Type B pancreatic cell (in vitro differentiated cells): ENCODE results near the gene STK11IP. TPM values are rescaled to one million over a fixed set of nuclear protein-coding genes. Genes with fewer than 3 reads are reported as not detected.

ENCODE experiments used
- DNase-seq: peaks from one replicate; pipeline ENCODE4 v3.0.0; 2021; ENCODE audit warnings: mixed read lengths; ENCODE audit not compliant: unreplicated experiment; ENCODE audit errors: extremely low spot score
- H3K27ac Mint-ChIP-seq: 2 replicates; pipeline ENCODE4 v1.8.0; 2021; ENCODE audit warnings: mild to moderate bottlenecking, mixed read lengths
- H3K27me3 Mint-ChIP-seq: 2 replicates; pipeline ENCODE4 v1.8.0; 2021; ENCODE audit warnings: mixed read lengths
- H3K36me3 Mint-ChIP-seq: 2 replicates; pipeline ENCODE4 v1.8.0; 2021; ENCODE audit warnings: mixed read lengths
- H3K4me1 Mint-ChIP-seq: one replicate; pipeline ENCODE4 v1.8.0; 2021; ENCODE audit warnings: mixed read lengths; ENCODE audit not compliant: unreplicated experiment
- H3K4me3 Mint-ChIP-seq: 2 replicates; pipeline ENCODE4 v1.8.0; 2021; ENCODE audit warnings: mild to moderate bottlenecking, mixed read lengths
- H3K9me3 Mint-ChIP-seq: 2 replicates; pipeline ENCODE4 v1.8.0; 2021; ENCODE audit warnings: mixed read lengths
- total RNA-seq: library from RNA; stranded (reverse); gene quantifications from 2 replicates; pipeline ENCODE4 v1.2.1, GENCODE V29; 2021; ENCODE audit warnings: low replicate concordance
- TF ChIP-seq, protein P1 (sequence below): fragments of 200-600 bp; sonication (generic); conservative IDR thresholded peaks from 2 replicates; pipeline ENCODE4 v1.5.0; 2021; ENCODE audit warnings: antibody characterized with exemption, mild to moderate bottlenecking

The STK11IP gene
- total RNA-seq, 1 donor from 2014 or later: 42.5 TPM

DNA sequence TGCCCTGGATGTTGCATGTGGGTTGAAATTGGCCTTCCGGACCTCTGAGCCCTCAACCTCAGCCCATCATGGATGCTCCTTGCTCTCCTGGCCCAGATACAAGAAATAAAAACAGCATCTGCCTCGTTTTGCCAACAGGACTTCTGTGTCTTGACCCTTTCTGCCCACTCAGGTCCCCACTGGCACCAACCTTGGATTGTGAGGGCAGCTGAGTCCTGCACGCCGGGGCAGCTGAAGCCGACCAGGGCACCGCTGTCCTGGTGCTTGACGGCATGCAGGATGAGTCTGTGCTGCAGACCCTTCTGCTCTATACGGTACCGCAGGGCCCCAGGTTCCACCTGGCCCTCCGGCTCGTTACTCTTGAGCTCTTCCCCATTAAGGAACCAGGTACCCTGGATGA, 31.0 kb upstream of the STK11IP start:
- Mint-ChIP-seq H3K4me1 (peaks cover 13% of the 10 kb centered on the region), H3K4me3 (no peak overlapping the region), H3K27ac (no peak overlapping the region), H3K9me3 (no peaks in the 10 kb centered on the region), H3K36me3 (peaks cover 20% of the 10 kb centered on the region), H3K27me3 (no peaks in the 10 kb centered on the region)
- TF ChIP-seq, protein P1, sequence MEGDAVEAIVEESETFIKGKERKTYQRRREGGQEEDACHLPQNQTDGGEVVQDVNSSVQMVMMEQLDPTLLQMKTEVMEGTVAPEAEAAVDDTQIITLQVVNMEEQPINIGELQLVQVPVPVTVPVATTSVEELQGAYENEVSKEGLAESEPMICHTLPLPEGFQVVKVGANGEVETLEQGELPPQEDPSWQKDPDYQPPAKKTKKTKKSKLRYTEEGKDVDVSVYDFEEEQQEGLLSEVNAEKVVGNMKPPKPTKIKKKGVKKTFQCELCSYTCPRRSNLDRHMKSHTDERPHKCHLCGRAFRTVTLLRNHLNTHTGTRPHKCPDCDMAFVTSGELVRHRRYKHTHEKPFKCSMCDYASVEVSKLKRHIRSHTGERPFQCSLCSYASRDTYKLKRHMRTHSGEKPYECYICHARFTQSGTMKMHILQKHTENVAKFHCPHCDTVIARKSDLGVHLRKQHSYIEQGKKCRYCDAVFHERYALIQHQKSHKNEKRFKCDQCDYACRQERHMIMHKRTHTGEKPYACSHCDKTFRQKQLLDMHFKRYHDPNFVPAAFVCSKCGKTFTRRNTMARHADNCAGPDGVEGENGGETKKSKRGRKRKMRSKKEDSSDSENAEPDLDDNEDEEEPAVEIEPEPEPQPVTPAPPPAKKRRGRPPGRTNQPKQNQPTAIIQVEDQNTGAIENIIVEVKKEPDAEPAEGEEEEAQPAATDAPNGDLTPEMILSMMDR: no peak
- DNase-seq: no peak

DNA sequence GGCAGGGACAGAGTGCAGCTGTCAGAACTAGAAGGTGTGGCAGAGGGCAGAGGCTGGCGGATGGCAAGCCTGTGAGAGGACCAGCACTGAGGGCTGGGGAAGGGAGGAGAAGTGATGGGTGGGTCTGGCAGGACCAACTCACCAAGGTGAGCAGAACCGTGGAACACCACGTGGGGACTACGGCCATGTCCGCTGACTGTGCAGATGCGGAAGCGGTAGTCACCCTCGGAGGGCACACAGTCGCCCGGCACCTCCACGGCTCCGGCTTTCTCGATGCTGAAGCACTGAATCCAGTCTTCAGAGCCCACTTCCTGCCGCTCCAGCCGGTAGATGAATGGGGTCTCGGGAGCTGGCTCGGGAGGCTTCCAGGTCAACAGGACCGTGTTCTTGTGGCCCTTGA, 30.5 kb upstream of the STK11IP start:
- no peak overlapping the region for H3K27ac Mint-ChIP-seq
- H3K36me3 Mint-ChIP-seq: peaks cover 20% of the 10 kb centered on the region
- H3K4me1 Mint-ChIP-seq: peaks cover 16% of the 10 kb centered on the region
- TF ChIP-seq, protein P1: no peak
- no peaks in the 10 kb centered on the region for H3K27me3 Mint-ChIP-seq
- H3K9me3 Mint-ChIP-seq: no peaks in the 10 kb centered on the region
- no peak overlapping the region for H3K4me3 Mint-ChIP-seq
- no peak for DNase-seq

DNA sequence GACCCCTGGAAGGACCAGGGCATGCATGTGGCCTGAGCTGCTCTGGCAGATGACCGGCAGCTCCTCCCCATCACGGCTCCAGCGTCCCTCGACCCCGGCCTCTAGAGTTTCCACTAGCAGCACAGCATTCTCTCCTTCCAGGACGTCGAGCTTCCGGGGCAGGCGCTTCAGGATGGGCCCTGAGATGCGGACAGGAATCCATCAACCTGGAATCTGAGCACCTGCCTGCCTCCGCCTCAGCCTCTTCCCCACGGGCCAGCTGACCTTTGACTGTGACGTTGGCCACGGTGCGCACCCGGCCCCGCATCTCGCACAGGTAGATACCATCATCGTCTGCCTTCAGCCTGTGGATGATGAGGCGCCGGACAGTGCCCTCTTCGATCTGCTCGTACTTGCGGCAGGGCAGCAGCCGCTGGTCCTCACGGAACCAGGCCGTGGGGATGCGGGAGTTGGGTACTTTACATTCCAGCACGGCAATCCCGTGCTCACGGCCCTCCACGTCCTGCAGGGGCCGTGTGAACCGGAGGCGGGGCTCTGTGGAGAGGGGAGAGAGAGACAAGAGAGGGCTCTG, 29.8 kb upstream of the STK11IP start:
- no peak overlapping the region for H3K27ac Mint-ChIP-seq
- H3K4me1 Mint-ChIP-seq: peaks cover 17% of the 10 kb centered on the region
- no peak overlapping the region for H3K4me3 Mint-ChIP-seq
- TF ChIP-seq, protein P1: no peak
- no peaks in the 10 kb centered on the region for H3K9me3 Mint-ChIP-seq
- no peaks in the 10 kb centered on the region for H3K27me3 Mint-ChIP-seq
- peaks cover 20% of the 10 kb centered on the region for H3K36me3 Mint-ChIP-seq
- DNase-seq: no peak

DNA sequence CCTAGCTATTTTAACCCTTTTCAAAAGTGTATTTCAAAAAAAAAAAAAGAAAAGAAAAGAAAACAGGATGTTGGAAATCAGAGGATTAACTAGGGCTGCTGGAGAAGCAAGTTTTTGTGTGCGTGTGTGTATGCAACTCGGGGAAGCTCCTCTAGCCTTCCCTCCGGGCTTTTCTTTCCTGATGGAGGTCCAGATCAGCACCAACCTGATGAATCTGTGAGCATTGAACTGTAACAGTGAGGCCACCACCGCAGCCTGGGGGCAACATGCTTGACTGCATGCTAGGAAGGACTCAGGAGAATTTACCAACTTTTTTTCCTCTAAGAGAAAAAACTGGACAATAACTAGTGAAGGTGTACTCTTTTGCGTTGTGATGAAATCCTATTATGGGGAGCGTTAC, 28.6 kb upstream of the STK11IP start:
- peak overlapping the region; percentile 57 for H3K27ac Mint-ChIP-seq
- peak overlapping the region; percentile 79 for H3K4me3 Mint-ChIP-seq
- H3K4me1 Mint-ChIP-seq: peaks cover 17% of the 10 kb centered on the region
- H3K9me3 Mint-ChIP-seq: no peaks in the 10 kb centered on the region
- H3K36me3 Mint-ChIP-seq: peaks cover 20% of the 10 kb centered on the region
- no peak for DNase-seq
- TF ChIP-seq, protein P1: no peak
- H3K27me3 Mint-ChIP-seq: no peaks in the 10 kb centered on the region

DNA sequence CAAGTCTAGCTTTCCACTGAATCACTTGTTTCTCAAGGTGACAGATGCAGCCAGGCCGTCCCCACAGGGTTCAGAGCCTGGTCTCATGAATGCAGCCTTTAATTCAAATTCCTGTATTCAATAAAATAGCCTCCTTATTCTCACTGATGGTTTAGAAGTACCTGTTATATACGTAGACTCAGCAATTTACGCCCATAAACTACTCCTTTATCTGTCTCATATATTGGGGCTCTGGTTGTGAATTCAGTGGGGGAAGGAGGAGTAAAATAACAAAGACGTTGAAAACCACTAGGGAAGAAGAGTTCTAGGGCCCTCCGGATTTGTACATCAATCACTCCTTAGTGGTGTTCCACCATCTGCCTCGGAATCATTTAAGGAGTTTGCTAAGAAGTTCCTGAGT, 28.0 kb upstream of the STK11IP start:
- Mint-ChIP-seq H3K36me3 (peaks cover 14% of the 10 kb centered on the region), H3K27ac (peak overlapping the region; percentile 57)

More for the DNA sequence above, 28.0 kb upstream of the STK11IP start:
- H3K4me3 Mint-ChIP-seq: peak overlapping the region; percentile 79
- H3K9me3 Mint-ChIP-seq: no peaks in the 10 kb centered on the region
- H3K27me3 Mint-ChIP-seq: no peaks in the 10 kb centered on the region
- H3K4me1 Mint-ChIP-seq: peaks cover 17% of the 10 kb centered on the region
- DNase-seq: no peak
- TF ChIP-seq, protein P1: no peak
